HFFc6 (cell line): ENCODE results near the gene AGPAT2. TPM values are rescaled to one million over a fixed set of nuclear protein-coding genes. Genes with fewer than 3 reads are reported as not detected.
"Not testable (repeated sequence)": the region's sequence is repeated elsewhere in the genome, so short reads cannot be mapped to it uniquely, and the experiment has no call there.

ENCODE experiments used
- DNase-seq: peaks from one replicate; pipeline ENCODE4 v3.0.0-alpha.2; 2018
- H3K27ac Mint-ChIP-seq: 2 replicates; pipeline ENCODE4 v1.8.0; 2020; ENCODE audit warnings: mild to moderate bottlenecking, mixed read lengths
- H3K27me3 Mint-ChIP-seq: 2 replicates; pipeline ENCODE4 v1.8.0; 2021; ENCODE audit warnings: mild to moderate bottlenecking, moderate library complexity, mixed read lengths; ENCODE audit not compliant: insufficient read depth
- H3K36me3 Mint-ChIP-seq: 2 replicates; pipeline ENCODE4 v1.8.0; 2021; ENCODE audit warnings: low read depth, mixed read lengths
- H3K4me1 Mint-ChIP-seq: 2 replicates; pipeline ENCODE4 v1.8.0; 2020; ENCODE audit warnings: low read depth, mixed read lengths
- H3K4me3 Mint-ChIP-seq: 2 replicates; pipeline ENCODE4 v1.8.0; 2020; ENCODE audit warnings: mild to moderate bottlenecking, moderate library complexity, mixed read lengths
- H3K9me3 Mint-ChIP-seq: 2 replicates; pipeline ENCODE4 v1.8.0; 2020; ENCODE audit warnings: mild to moderate bottlenecking, mixed read lengths
- total RNA-seq, 6 experiments: library from RNA; stranded (reverse); fragmentation: NEBNext Ultra II Directional; extraction: Animal tissue kit (Norgen Biotek cat#: 25700); gene quantifications; 2 replicates in 1 of 6; 3 replicates in 5 of 6; pipeline ENCODE4 v1.2.3, GENCODE V29; 2021
- TF ChIP-seq, protein P1 (sequence below): fragments of 200-600 bp; sonication (generic); IDR thresholded peaks from 2 replicates; pipeline ENCODE4 v1.5.0; 2021; ENCODE audit warnings: antibody characterized with exemption, mild to moderate bottlenecking

Gene AGPAT2
- total RNA-seq, 6 experiments from 2014 or later, result 48.7 to 58.4 (median 54.8) TPM

DNA sequence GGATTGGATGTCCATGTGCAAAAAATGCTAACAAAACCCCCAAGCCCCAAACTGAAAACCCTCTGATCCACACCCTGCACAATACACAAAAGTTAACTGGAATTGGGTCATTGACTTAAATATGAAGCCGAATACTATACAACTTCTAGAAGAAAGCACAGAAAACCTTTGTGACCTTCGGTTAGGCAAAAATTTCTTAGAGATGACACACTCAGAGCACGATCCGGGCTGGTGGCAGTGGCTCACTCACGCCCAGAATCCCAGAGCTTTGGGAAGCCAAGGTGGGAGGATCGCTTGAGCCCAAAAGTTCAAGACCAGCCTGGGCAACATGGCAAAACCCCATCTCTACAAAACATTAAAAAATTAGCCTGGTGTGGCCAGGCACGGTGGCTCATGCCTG is 23.3 kb upstream of the AGPAT2 start:
- H3K9me3 Mint-ChIP-seq, result no peaks in the 10 kb centered on the region
- H3K4me3 Mint-ChIP-seq, result no peak overlapping the region
- peaks cover 18% of the 10 kb centered on the region for H3K27me3 Mint-ChIP-seq
- TF ChIP-seq, protein P1, sequence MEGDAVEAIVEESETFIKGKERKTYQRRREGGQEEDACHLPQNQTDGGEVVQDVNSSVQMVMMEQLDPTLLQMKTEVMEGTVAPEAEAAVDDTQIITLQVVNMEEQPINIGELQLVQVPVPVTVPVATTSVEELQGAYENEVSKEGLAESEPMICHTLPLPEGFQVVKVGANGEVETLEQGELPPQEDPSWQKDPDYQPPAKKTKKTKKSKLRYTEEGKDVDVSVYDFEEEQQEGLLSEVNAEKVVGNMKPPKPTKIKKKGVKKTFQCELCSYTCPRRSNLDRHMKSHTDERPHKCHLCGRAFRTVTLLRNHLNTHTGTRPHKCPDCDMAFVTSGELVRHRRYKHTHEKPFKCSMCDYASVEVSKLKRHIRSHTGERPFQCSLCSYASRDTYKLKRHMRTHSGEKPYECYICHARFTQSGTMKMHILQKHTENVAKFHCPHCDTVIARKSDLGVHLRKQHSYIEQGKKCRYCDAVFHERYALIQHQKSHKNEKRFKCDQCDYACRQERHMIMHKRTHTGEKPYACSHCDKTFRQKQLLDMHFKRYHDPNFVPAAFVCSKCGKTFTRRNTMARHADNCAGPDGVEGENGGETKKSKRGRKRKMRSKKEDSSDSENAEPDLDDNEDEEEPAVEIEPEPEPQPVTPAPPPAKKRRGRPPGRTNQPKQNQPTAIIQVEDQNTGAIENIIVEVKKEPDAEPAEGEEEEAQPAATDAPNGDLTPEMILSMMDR, result no peak
- peaks cover 15% of the 10 kb centered on the region for H3K4me1 Mint-ChIP-seq
- H3K36me3 Mint-ChIP-seq, result no peaks in the 10 kb centered on the region
- peak; percentile 39 for DNase-seq
- H3K27ac Mint-ChIP-seq, result no peak overlapping the region

DNA sequence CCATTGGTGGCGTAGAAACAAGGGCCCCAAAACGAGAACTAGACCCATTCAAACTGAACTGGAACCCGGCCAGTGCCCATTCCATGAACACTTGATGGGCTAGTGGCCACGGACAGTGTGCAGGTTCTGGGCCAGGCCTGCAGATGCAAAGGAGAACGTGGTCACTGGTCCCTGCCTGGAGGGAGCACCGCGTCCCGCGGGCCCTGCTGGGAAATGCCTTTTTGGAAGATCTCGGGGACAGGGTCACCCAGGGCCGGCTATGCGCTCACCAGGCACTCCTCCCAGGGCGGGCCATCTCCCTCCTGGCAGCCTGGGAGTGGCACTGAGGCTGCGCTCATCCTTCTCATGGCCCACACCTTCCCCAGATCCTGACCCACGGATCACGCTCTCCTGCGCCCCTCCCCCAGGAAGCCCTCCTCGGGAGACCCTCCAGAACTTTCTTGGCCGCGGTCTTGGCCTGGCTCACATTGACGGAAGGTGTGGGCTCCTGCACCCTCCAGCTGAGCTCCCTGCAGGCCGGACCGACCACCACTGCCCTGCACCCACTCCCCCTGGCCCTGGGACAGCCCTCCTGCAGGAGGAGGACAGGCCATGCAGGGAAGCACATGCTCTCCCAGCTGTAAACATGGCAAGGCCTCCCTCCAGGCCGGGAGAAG is 22.3 kb upstream of the AGPAT2 start:
- TF ChIP-seq, protein P1, result no peak
- Mint-ChIP-seq H3K4me3 (no peak overlapping the region), H3K36me3 (no peaks in the 10 kb centered on the region), H3K27me3 (peaks cover 23% of the 10 kb centered on the region), H3K9me3 (no peaks in the 10 kb centered on the region), H3K27ac (no peak overlapping the region), H3K4me1 (peaks cover 15% of the 10 kb centered on the region)
- DNase-seq, result no peak

DNA sequence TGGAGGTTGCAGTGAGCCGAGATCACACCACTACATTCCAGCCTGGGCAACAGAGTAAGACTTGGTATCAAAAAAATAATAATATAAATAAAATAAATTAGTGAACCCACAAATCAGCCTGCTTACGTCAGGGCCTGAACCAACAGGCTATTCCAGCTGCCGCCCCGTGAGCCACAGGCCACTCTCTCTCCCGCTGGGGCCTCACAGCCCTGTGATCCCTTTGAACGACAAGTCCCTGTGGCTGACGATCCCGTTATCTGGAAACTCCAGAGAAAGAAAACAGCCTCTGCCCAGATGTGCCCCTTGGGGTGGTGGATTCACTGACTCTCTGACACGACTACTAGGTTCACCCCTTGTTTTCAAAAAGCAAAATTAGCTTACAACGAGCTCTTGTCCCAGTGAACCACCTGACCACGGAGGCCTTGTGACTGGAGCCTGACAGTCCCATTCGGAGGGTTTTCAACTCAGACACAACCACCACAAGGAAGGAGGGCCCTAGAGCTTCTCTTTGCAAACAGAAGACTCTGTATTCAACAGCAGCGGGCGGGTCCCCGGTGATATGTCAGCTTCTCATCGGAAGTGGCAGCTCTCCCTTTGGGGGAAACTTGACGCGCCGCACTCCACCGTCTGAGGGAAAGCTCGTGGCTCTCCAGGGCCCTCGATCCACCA is 20.7 kb upstream of the AGPAT2 start:
- H3K27me3 Mint-ChIP-seq, result peaks cover 29% of the 10 kb centered on the region
- H3K4me3 Mint-ChIP-seq, result no peak overlapping the region
- no peak overlapping the region for H3K27ac Mint-ChIP-seq
- peaks cover 15% of the 10 kb centered on the region for H3K4me1 Mint-ChIP-seq
- H3K9me3 Mint-ChIP-seq, result no peaks in the 10 kb centered on the region
- TF ChIP-seq, protein P1, result no peak
- no peaks in the 10 kb centered on the region for H3K36me3 Mint-ChIP-seq
- DNase-seq, result no peak

DNA sequence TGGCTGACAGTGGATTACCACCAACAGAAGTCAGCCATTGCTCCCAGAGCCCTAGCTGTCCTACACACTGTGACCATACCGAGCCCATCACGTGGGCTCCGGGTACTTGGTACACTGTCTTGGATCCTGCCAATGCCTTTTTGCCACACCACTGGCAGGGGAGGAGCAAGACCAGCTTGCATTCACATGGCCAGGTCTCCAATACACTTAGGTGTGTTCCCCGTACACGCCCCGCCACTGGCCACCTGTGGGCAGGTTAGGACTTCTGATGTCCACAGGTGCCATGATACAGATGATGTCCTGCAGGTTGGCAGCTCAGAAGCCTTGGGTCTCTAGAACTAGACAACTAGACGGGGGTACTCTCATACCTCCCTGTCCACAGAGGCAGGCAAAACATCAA is 19.8 kb upstream of the AGPAT2 start:
- H3K27ac Mint-ChIP-seq, result no peak overlapping the region
- H3K4me3 Mint-ChIP-seq, result no peak overlapping the region
- TF ChIP-seq, protein P1, result no peak
- peaks cover 15% of the 10 kb centered on the region for H3K4me1 Mint-ChIP-seq
- H3K36me3 Mint-ChIP-seq, result no peaks in the 10 kb centered on the region
- DNase-seq, result no peak
- no peaks in the 10 kb centered on the region for H3K9me3 Mint-ChIP-seq
- peaks cover 33% of the 10 kb centered on the region for H3K27me3 Mint-ChIP-seq

DNA sequence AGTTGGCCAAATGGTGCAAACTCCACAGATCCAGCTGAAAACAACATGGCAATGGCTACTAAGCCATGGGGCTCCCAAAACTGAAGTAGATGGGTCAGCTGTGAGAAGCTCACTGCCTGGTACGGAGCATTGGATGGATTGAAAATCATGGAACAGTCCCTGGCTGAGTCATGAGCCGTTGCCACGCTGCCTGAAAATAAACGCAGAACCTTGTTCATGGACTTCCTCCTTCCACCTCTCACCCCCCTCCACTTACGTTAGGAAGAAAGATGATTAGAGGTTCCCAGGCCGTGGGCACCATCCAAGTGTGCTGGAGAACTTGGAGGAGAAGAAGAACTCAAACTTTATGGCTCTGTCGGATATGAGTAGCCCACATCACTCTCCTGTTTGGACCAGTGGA is 18.3 kb upstream of the AGPAT2 start:
- no peak overlapping the region for H3K4me3 Mint-ChIP-seq
- no peak for DNase-seq
- TF ChIP-seq, protein P1, result no peak
- H3K4me1 Mint-ChIP-seq, result peaks cover 5% of the 10 kb centered on the region
- no peaks in the 10 kb centered on the region for H3K36me3 Mint-ChIP-seq
- H3K9me3 Mint-ChIP-seq, result no peaks in the 10 kb centered on the region
- no peak overlapping the region for H3K27ac Mint-ChIP-seq
- peaks cover 39% of the 10 kb centered on the region for H3K27me3 Mint-ChIP-seq

DNA sequence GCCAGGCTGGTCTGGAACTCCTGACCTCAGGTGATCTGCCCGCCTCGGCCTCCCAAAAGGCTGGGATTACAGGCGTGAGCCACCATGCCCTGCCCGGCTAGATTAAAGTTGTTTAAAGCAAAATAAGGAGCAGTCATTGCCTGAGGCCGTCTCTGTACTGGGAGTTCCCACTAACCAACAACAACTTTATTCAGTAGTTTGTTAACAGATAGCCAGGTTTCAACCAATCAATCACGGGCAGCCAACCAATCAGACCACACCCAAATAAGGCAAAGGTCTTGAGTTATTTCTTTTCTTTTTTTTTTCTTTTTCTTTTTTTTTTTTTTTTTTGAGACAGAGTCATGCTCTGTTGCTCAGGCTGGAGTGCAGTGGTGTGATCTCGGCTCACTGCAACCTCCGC is 17.5 kb upstream of the AGPAT2 start:
- not testable (repeated sequence) for DNase-seq, H3K4me3 Mint-ChIP-seq, H3K27ac Mint-ChIP-seq, H3K4me1 Mint-ChIP-seq, H3K36me3 Mint-ChIP-seq, H3K9me3 Mint-ChIP-seq
- H3K27me3 Mint-ChIP-seq, result peaks cover 46% of the 10 kb centered on the region
